Measurements from ENCODE around the gene UBTD2.
"Not testable (repeated sequence)": the region's sequence is repeated elsewhere in the genome, so short reads cannot be mapped to it uniquely, and the experiment has no call there.

UBTD2 gene

GRCh38 chr5:172283020-172283861 is at the start of gene UBTD2:
Gene UBTD2 (minus strand): TSS chr5:172283764. CDS start chr5:172283665, 99 bp downstream.
- DNase-seq, result peak; percentile 71

- DNase-seq, result not testable (repeated sequence)
Measured at GRCh38 chr5:172326901-172327300, 43.3 kb upstream of the UBTD2 start.

- DNase-seq, result no peak
Measured at GRCh38 chr5:172325452-172325851, 41.9 kb upstream of the UBTD2 start.

GRCh38 chr5:172322028-172322965 is 38.7 kb upstream of the UBTD2 start:
- no peak for DNase-seq

- no peak for DNase-seq
Measured at GRCh38 chr5:172321593-172321992, 38.0 kb upstream of the UBTD2 start.

GRCh38 chr5:172319708-172320441 is 36.3 kb upstream of the UBTD2 start:
- no peak for DNase-seq

GRCh38 chr5:172315587-172316493 is 32.3 kb upstream of the UBTD2 start:
- no peak for DNase-seq

- no peak for DNase-seq
Measured at GRCh38 chr5:172313915-172314314, 30.4 kb upstream of the UBTD2 start.

GRCh38 chr5:172312286-172312685 is 28.7 kb upstream of the UBTD2 start:
- DNase-seq, result no peak

- DNase-seq, result no peak
Measured at GRCh38 chr5:172311605-172312004, 28.0 kb upstream of the UBTD2 start.

- DNase-seq, result no peak
Measured at GRCh38 chr5:172311026-172311425, 27.5 kb upstream of the UBTD2 start.

GRCh38 chr5:172305380-172305779 is 21.8 kb upstream of the UBTD2 start:
- no peak for DNase-seq

- no peak for DNase-seq
Measured at GRCh38 chr5:172303572-172304335, 20.2 kb upstream of the UBTD2 start.

GRCh38 chr5:172303162-172303561 is 19.6 kb upstream of the UBTD2 start:
- no peak for DNase-seq

GRCh38 chr5:172302047-172302710 is 18.6 kb upstream of the UBTD2 start:
- DNase-seq, result no peak

GRCh38 chr5:172299916-172300439 is 16.4 kb upstream of the UBTD2 start:
- DNase-seq, result no peak

- no peak for DNase-seq
Measured at GRCh38 chr5:172294831-172295230, 11.3 kb upstream of the UBTD2 start.

GRCh38 chr5:172293745-172294342 is 10.3 kb upstream of the UBTD2 start:
- no peak for DNase-seq

- peak; percentile 72 for DNase-seq
Measured at GRCh38 chr5:172293054-172293744, 9.6 kb upstream of the UBTD2 start.

All from stimulated activated CD4-positive, alpha-beta T cell treated with anti-CD3 and anti-CD28 coated beads, Interleukin-4, amount 100 ng/mL, for 24 hours (primary cell).